Muscle of arm (tissue), 12 donors: ENCODE measurements around the gene MEF2C. TPM values are rescaled to one million over a fixed set of nuclear protein-coding genes. Genes with fewer than 3 reads are reported as not detected.

ENCODE experiments used
- DNase-seq: peaks from one replicate; pipeline ENCODE4 v3.0.0-alpha.2; 2013
- polyA plus RNA-seq, 12 donors: library from polyadenylated mRNA; unstranded; fragments of 120-200 nt; gene quantifications; one replicate each; pipeline ENCODE4 v1.2.1, GENCODE V29; 2013; ENCODE audit not compliant: insufficient read length in 12 of 12

MEF2C gene
- polyA plus RNA-seq, 12 donors = 422 to 1,086 (median 786) TPM

- DNase-seq = peak; percentile 76
Measured at GRCh38 chr5:88690409-88691229, 192.4 kb downstream of the MEF2C start.

DNA sequence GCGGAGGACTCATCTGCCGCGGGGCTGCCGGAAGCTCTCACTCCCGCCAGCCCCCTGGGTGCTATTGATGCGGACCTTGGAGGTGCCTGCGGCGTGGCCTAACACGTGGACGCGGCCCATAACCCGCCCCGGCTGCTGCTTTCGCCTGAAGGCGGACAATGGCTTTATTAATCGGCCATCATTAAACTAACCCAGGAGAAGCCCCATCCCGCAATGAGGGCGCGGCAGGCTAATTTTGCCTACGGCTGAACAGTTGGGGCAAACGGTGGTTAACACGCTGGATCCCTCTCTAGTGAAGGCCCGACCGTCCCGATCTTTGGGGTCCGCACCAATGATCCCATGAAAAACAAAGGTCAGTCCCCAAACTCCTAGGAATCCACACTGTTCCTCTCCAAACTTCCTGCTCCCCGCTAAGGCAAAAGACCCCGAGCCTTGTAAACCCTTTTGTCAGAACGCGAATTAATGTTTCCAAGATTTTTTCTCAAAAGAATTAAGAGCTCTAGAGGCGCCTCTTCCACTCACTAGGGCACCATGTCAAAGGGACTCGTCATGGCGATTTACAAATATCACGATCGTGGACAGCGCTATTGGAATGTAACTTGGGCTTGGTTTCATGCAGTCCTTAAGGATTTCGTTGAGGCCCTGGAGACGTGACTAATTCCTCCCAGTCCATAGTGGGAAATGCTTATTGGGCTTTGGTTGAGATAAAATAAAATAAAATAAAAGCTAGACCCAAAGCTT, 193.1 kb downstream of the MEF2C start:
- no peak for DNase-seq

- DNase-seq = no peak
Measured at GRCh38 chr5:88688984-88689667, 193.9 kb downstream of the MEF2C start.

DNA sequence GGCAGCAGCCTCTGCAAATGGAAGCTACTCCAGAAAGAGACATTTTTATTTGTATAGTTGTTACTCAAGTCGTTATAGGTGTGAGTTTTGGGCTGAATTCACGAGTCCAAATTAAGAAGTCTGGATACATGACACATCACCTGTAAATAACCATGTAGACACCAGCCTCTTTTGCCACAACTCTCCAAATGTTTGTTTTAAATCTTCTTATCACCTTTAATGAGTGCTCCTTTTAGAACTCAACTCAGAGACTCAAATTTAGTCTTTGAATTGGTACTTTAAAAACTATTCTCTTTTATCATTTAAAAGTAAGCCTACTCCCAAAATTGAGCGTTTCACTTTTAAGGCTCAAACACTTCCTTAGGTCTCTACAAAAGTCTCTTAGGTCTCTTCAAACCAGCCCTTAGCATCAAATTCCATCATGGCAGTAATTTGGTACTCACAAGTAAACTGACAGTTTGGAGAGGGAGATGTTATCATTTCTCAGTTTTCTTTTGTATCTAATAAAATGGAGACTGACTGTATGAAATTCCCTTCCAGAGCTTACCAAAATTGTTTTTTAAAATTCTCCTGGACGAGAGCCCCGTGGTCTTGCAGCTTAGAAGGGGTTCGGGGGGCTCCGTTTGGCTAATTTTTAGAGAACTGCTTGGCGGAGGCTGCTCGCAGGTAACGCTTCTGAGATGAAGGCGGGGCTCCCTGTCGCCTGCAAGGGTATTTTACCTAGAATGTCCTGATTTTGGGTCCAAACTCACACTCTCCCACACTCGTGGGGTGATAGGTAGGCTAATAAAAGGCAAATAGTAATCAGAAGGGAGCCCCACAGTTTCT, 194.6 kb downstream of the MEF2C start:
- no peak for DNase-seq

DNA sequence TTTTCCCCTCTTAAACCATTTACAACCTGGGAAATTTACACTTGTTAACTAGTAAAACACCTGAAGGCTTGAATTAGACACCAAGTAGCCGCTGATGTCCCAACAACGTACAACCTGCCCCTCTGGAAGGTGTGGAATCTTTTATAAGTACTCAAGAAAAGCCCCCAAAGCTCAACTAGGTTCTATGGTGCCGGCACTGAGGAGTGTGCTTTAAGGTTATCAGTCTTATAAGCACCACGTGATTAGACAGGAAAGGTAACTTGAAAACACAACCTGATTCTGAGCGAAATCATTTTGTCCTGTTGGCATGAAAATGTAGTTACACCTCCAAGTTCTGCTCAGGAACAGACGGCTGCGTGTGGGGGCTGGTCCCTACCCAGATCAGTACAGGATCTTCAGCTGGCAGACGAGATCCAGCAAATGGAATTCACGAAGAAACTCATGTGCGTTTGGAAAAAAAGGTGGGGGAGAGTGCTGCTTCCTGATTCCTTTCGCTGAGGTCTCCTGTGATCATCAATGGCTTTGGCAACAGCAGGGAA, 195.5 kb downstream of the MEF2C start:
- DNase-seq = no peak

GRCh38 chr5:88686726-88687125, 196.3 kb downstream of the MEF2C start:
- no peak for DNase-seq

DNA sequence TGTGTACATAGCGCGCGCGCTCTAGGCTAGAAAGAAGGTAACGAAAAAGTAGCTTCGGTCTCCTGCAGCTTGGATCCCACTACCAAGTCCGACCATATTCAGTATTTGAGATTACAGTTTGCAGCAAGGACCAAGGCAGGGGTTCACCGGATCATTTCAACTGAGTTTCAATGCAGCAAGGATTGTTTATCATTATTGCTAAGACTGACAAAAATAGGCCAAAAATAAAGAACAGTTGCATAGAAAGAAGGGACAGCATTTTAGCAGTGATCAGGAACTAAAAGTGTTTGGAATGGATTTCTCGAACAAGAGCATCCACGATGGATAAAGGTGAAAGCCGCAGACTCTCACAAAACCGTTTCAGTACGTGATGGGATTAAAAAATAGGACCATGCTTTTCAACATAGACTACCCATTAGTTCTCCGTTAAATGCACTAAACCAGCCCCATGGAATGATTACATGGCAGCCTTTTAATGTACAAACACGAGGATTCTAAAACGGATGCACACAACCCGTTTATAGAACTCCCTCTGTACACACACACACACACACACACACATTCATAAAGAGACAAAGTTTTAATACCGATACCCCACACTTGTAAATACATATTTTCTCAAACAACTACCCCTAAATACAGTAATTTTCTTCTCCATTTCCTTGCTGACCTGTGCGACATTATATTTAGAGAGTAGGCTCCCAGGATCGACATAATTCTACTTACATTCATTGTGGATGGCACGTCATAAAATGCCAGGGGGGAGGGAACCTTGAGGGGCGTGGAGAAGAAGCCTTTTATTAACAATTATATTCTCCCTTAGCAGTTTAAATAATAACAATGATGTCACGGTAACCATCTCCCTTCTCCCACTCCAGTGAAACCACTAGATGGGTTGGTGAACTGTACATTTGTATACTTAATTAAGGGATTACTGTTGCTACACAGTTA, 197.1 kb downstream of the MEF2C start:
- DNase-seq = no peak

DNA sequence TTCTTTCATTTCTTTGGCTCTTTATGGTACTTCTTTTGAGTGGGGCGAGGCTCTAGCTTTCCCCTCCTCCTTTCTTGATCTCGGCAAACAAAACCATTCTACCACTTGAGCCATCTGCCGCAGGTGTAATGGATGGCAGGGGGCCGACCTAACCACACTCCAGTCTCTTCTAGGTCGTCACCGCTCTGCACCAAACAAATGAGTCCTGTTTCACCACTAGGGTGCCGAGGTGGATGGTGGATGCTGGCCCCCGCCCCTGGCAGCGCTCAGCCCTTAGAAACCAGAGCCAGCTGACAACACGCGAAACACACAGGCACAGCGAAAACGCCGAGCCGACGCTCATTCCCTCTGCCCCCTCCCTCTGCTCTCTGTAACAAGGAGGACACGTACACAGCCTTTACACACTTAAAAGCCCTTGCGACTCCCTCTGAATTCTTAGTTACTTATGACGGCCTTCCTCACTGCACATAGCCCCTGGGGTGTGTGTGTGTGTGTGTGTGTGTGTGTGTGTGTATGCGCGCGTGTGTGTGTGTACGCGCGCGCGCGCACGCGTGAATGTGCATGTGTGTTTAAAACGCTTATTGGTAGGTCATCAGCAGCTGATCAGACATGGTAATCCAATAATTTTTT, 199.4 kb downstream of the MEF2C start:
- no peak for DNase-seq

GRCh38 chr5:88682881-88683361, 200.1 kb downstream of the MEF2C start:
- no peak for DNase-seq

GRCh38 chr5:88682131-88682530, 200.9 kb downstream of the MEF2C start:
- no peak for DNase-seq

- no peak for DNase-seq
Measured at GRCh38 chr5:88681211-88681803, 201.7 kb downstream of the MEF2C start.

- no peak for DNase-seq
Measured at GRCh38 chr5:88680253-88681132, 202.5 kb downstream of the MEF2C start.

GRCh38 chr5:88679638-88680037, 203.3 kb downstream of the MEF2C start:
- DNase-seq = no peak

GRCh38 chr5:88678770-88679381, 204.1 kb downstream of the MEF2C start:
- DNase-seq = no peak

GRCh38 chr5:88677943-88678769, 204.8 kb downstream of the MEF2C start:
- DNase-seq = no peak

- no peak for DNase-seq
Measured at GRCh38 chr5:88677376-88677895, 205.5 kb downstream of the MEF2C start.
